Raji (cell line): ENCODE measurements around the gene RBSN.

ENCODE experiments used
- POLR2A ChIP-seq: IDR thresholded peaks from 2 replicates; pipeline ENCODE4 v1.6.1; 2011; ENCODE audit warnings: low read depth, low read length, control low read depth; ENCODE audit not compliant: insufficient read depth

Gene RBSN

GRCh38 chr3:15107075-15107947, 8.4 kb upstream of the RBSN start:
- no peak for TF ChIP-seq POLR2A

GRCh38 chr3:15102836-15103235, 3.9 kb upstream of the RBSN start:
- TF ChIP-seq POLR2A = no peak

DNA sequence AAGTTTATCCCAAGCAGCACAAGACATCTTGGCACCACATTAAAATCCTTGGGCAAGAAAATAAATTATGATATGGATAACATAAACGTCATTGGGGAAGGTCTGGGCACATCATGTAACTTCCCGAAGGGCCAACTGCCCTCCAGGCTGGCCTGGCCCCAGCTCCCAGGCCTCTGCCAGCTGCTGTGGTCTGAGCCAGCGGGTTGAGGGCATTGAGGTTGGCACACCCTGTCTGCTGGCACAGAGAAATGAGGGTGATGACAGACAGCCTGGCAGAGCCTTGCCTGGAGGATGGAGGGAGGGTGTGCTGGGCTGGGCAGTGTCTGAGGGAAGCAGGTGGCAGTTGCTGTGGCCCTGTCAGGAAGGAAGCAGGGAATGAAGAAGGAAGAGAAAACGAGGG, 3.3 kb upstream of the RBSN start:
- no peak for TF ChIP-seq POLR2A

DNA sequence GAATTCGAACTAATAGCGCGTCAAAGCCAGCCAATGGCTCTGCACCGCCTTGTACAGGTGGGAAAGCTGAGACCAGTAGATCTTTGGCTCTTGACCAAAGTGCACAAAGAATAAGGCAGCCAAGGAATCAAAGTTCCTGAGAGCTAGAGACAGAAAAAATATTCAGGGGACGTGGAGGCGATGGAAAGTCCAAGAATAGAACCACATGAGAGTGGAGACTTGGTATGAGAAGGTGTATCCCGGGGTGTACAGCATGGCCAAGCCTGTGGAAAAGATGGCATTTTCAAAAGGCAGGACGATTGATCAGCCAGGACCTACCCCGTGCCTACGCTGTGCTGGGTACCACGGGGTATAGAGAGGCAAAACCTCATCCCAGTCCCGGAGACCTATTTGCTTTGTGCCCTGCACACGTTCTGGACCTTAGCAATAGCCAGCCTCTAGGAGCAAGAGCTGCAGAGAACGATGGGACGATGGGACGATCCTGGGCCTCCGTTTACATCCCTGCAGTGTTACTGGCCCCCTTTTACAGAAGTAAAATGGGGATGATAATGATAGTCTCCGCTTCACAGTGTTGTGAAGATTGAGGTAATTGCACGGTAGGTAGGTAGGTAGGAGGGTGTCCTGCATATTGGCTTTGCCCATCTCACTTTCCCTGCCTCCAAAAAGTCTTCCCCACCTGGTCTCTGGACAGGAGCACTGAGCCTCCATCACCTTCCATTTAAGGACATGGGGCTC, 583 bp upstream of the RBSN start:
- no peak for TF ChIP-seq POLR2A

DNA sequence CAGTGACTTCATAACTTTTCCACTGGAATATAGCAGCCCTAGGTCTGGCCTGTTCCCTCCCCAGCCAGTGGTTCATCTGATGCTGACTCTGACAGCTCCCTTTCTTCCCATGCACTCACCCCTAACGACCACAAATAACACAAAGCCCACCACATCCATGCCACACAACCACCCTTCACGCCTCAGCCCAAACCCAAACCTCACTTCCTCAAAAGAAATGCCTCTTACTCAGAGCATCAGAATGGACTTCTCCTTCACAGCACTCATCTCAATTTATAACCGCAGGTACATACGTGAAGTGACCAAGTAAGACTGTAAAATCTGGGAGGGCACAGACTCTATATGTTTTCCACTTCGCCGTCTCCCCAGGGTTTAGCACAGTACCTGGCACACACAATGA, 1.1 kb downstream of the RBSN start:
- TF ChIP-seq POLR2A = no peak

DNA sequence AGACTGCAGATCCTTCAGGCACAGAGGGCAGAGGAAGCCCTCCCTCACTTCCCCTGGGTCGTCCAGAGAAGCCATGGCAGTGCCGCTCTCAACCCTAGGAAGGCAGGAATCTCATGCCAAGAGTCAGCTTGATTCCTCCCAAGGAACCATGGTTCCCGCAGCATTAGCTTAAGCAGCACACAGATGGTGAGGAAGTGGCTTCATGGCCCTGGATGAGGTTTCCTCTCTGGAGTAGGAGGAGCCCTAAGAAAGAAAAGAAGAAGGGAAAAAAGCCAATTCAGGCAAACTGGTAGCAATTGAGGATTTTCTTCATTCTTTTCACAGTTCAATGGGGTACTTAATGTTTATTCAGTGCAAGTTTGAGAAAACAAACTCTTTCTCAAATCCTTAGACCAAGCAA, 2.9 kb downstream of the RBSN start:
- no peak for TF ChIP-seq POLR2A

GRCh38 chr3:15094187-15094875, 4.6 kb downstream of the RBSN start:
- TF ChIP-seq POLR2A = no peak

DNA sequence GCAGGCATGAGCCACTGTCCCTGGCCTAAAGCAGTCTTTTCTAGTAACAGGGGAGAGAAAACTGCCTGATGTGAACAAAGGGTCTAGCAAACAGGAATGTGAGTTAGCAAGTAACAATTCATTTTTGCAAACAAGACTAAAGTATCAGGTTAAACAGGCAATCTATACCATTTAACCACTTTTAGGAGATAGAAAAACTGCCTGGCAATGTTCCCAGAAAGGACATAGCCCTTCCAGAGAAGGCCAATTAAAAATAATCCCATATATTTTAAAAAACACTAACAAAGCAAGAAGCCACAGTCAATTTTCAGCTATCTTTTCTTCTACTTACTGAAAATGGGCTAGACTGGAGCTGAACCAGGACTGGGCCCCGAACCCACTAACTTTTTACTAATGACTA, 6.3 kb downstream of the RBSN start:
- no peak for TF ChIP-seq POLR2A

GRCh38 chr3:15091575-15091974, 7.4 kb downstream of the RBSN start:
- no peak for TF ChIP-seq POLR2A

DNA sequence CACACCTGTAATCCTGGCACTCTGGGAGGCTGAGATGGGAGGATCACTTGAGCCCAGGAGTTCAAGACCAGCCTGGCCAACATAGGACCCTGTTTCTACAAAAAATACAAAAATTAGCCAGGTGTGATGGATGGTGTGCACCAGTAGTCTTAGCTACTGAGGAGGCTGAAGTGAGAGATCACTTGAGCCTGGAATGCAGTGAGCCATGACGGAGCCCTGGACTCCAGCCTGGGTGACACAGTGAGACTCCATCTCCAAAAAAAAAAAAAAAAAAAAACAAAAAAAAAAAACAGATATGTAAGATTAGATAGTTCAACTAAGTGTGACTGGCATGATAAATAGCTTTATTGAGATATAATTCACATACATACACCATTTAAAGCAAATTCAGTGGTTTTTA, 9.7 kb downstream of the RBSN start:
- no peak for TF ChIP-seq POLR2A

DNA sequence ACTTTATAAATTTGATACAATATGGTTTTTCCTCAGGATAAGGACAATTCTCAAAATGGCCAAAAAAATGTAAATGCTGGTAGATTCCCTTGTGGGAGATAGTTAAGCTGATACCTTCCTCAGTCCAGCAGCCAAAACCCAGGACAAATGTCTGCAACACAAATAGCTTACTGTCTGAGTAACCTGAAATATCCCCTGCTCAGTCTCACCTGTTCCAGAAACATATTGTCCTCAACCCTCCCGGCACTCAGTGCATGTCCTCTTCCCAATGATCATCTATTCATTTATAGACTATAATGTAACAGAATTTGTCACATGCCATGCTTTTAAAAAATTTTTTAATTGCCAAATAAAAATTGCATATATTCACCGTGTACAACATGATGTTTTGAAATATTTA, 12.2 kb downstream of the RBSN start:
- TF ChIP-seq POLR2A = no peak

- TF ChIP-seq POLR2A = no peak
These were observed 12.7 kb downstream of the RBSN start for GRCh38 chr3:15086263-15086662.

- TF ChIP-seq POLR2A = no peak
These were observed 15.7 kb downstream of the RBSN start for GRCh38 chr3:15083252-15083651.

GRCh38 chr3:15081960-15082664, 16.8 kb downstream of the RBSN start:
- no peak for TF ChIP-seq POLR2A

- no peak for TF ChIP-seq POLR2A
These were observed 19.9 kb downstream of the RBSN start for GRCh38 chr3:15079091-15079490.

- no peak for TF ChIP-seq POLR2A
These were observed 24.4 kb downstream of the RBSN start for GRCh38 chr3:15074500-15074899.

GRCh38 chr3:15071699-15072098, 27.2 kb downstream of the RBSN start:
- TF ChIP-seq POLR2A = no peak
